AG04450 (cell line): ENCODE measurements around the gene GUCA1C. TPM values are rescaled to one million over a fixed set of nuclear protein-coding genes. Genes with fewer than 3 reads are reported as not detected.

ENCODE experiments used
- CTCF ChIA-PET: fragments of 300-600, 350-600 bp; formaldehyde crosslinking; extraction: SDS; loops from one replicate; lab custom pipeline; 2022; ENCODE audit warnings: antibody characterized with exemption, inconsistent platforms; lab: Charles Lee
- POLR2A ChIA-PET: fragments of 350-600 bp; formaldehyde crosslinking; extraction: SDS; loops from one replicate; lab custom pipeline; 2021; ENCODE audit warnings: antibody characterized with exemption, inconsistent platforms; lab: Yijun Ruan, JAX
- DNase-seq: peaks from one replicate; pipeline ENCODE4 v3.0.0-alpha.2; 2011; ENCODE audit warnings: low read depth, low spot score
- H3K27ac ChIP-seq: one replicate; pipeline ENCODE4 v1.5.1; 2012; ENCODE audit warnings: low read depth, low read length, control low read depth
- H3K27me3 ChIP-seq: one replicate; pipeline ENCODE4 v1.6.0; 2012; ENCODE audit warnings: low read length; ENCODE audit not compliant: control insufficient read depth, insufficient read depth
- H3K4me3 ChIP-seq: 2 replicates; pipeline ENCODE4 v1.5.1; 2011; ENCODE audit warnings: mild to moderate bottlenecking, low read depth, low read length, control low read depth
- H3K9me3 ChIP-seq: 2 replicates; pipeline ENCODE4 v1.5.1; 2012; ENCODE audit warnings: low read length; ENCODE audit not compliant: control insufficient read depth, insufficient read depth
- CTCF ChIP-seq: IDR thresholded peaks from 2 replicates; pipeline ENCODE4 v1.5.1; 2011; ENCODE audit warnings: low read depth, low read length, control low read depth, inconsistent platforms
- polyA plus RNA-seq: library from polyadenylated mRNA; depleted of rRNA; stranded (reverse); fragments of >200 nt; gene quantifications from 2 replicates; pipeline ENCODE4 v1.2.3, GENCODE V29; 2011

Gene GUCA1C
- polyA plus RNA-seq, 1 experiment = not detected

- no peak for DNase-seq
- H3K4me3 ChIP-seq = no peak overlapping the region
- POLR2A ChIA-PET = no interaction called here
- CTCF ChIA-PET = interaction anchor here (1.0 to 1.5 kb wide), 3 partner anchors 25 to 142 kb away, joined by 3 to 12 read pairs (median 3); no protein-coding TSS in a partner anchor
- no peak overlapping the region for H3K27ac ChIP-seq
- peaks cover 4% of the 10 kb centered on the region for H3K27me3 ChIP-seq
- H3K9me3 ChIP-seq = no peaks in the 10 kb centered on the region
- no peak for TF ChIP-seq CTCF
Observed at GRCh38 chr3:108940568-108941263, 13.0 kb downstream of the GUCA1C start.

GRCh38 chr3:108940166-108940565 is 13.5 kb downstream of the GUCA1C start:
- CTCF ChIA-PET = interaction anchor here (0.6 to 1.5 kb wide), 4 partner anchors 25 to 1627 kb away, joined by 3 to 12 read pairs (median 4); no protein-coding TSS in a partner anchor

GRCh38 chr3:108936924-108937689 is 16.6 kb downstream of the GUCA1C start:
- TF ChIP-seq CTCF = no peak
- peaks cover 4% of the 10 kb centered on the region for H3K27me3 ChIP-seq
- H3K27ac ChIP-seq = no peak overlapping the region
- ChIA-PET POLR2A (no interaction called here), CTCF (interaction anchor here (1.9 kb wide), 1 partner anchor 22 kb away, joined by 7 read pairs; no protein-coding TSS in a partner anchor)
- no peaks in the 10 kb centered on the region; the same call in 1 of the 2 replicates for H3K9me3 ChIP-seq
- DNase-seq = no peak
- no peak overlapping the region for H3K4me3 ChIP-seq

More at GRCh38 chr3:108940166-108940565, 13.5 kb downstream of the GUCA1C start:
- Histone ChIP-seq H3K27me3 (peaks cover 4% of the 10 kb centered on the region), H3K4me3 (no peak overlapping the region), H3K27ac (no peak overlapping the region), H3K9me3 (no peaks in the 10 kb centered on the region)
- POLR2A ChIA-PET = no interaction called here
- no peak for TF ChIP-seq CTCF
- DNase-seq = no peak

DNA sequence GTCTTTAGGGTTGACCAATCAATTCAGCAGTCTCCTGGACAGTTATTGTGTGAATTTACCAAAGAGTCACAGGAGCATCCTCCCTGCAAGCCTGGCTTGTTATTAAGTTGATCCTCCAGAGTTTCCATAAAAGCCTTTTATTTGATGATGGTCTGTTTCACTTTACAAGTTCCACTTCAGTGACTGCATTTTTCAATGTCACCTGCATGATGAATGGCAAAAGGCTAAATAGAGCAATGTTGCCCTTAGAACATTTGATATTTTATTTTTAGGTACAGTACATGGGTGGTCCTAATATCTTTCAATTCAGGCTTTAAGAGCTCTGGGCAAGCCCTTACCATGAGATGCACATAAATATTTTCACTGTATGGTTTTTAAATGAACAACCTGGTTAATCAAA is 22.6 kb downstream of the GUCA1C start:
- H3K9me3 ChIP-seq = no peaks in the 10 kb centered on the region; the same call in 1 of the 2 replicates
- H3K27ac ChIP-seq = no peak overlapping the region
- ChIA-PET CTCF (interaction anchor here (1.1 kb wide), 1 partner anchor 16 kb away, joined by 4 read pairs; no protein-coding TSS in a partner anchor), POLR2A (no interaction called here)
- H3K4me3 ChIP-seq = no peak overlapping the region
- H3K27me3 ChIP-seq = no peaks in the 10 kb centered on the region
- TF ChIP-seq CTCF = no peak
- no peak for DNase-seq
